BJ (cell line): ENCODE results near the gene TXNL4B. TPM values are rescaled to one million over a fixed set of nuclear protein-coding genes. Genes with fewer than 3 reads are reported as not detected.
"Not testable (repeated sequence)": the region's sequence is repeated elsewhere in the genome, so short reads cannot be mapped to it uniquely, and the experiment has no call there.

Source experiments
- CTCF ChIA-PET: fragments of 350-600 bp; formaldehyde crosslinking; extraction: SDS; loops from one replicate; lab custom pipeline; 2021; ENCODE audit warnings: antibody characterized with exemption, inconsistent platforms; lab: Yijun Ruan, JAX
- POLR2A ChIA-PET: fragments of 300-600 bp; sonication (Branson Sonifier 250); formaldehyde crosslinking; extraction: SDS; loops from one replicate; lab custom pipeline; 2021; ENCODE audit warnings: antibody characterized with exemption; lab: Charles Lee
- DNase-seq: peaks from one replicate; pipeline ENCODE4 v3.0.0-alpha.2; 2011; ENCODE audit warnings: low read depth
- H3K27me3 ChIP-seq: 2 replicates; pipeline ENCODE4 v1.6.0; 2011; ENCODE audit warnings: low read length; ENCODE audit not compliant: control insufficient read depth, insufficient read depth
- H3K36me3 ChIP-seq: 2 replicates; pipeline ENCODE4 v1.5.1; 2011; ENCODE audit warnings: low read length; ENCODE audit not compliant: control insufficient read depth, insufficient read depth
- H3K4me3 ChIP-seq: 2 replicates; pipeline ENCODE4 v1.5.1; 2011; ENCODE audit warnings: low read depth, mild to moderate bottlenecking, control low read depth, low read length
- polyA plus RNA-seq: library from polyadenylated mRNA; depleted of rRNA; stranded (reverse); fragments of >200 nt; gene quantifications from 2 replicates; pipeline ENCODE4 v1.2.3, GENCODE V29; 2011
- TF ChIP-seq, protein P1 (sequence below): IDR thresholded peaks from 2 replicates; pipeline ENCODE4 v1.5.1; 2011; ENCODE audit warnings: low read depth, mild to moderate bottlenecking, control low read depth, inconsistent platforms, low read length, moderate library complexity; ENCODE audit not compliant: insufficient read depth

TXNL4B gene
- polyA plus RNA-seq, 1 experiment = 8.3 TPM

DNA sequence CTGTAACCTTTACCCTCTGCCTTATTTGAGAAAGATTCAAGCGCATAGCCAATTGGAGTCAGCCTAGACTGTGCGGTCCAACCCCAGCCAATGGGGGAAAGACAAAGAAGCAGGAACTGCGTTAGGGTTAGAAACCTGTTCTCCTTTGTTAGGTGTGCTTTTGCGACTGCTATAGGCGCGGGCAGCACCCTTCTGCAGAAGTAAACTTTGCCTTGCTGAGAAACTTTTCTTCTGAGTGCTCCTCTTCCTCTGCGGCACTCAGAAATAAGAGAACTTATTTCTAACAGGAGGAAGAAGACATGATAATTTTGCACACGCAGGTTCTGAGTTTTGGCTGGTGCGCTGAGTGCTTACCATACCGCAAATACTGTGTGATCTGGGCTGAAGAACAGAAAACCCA lies 9.0 kb downstream of the TXNL4B start:
- H3K4me3 ChIP-seq = no peak overlapping the region
- CTCF ChIA-PET = interaction anchor here (0.6 to 1.0 kb wide), 2 partner anchors 18 to 1372 kb away, joined by 3 to 4 read pairs; no protein-coding TSS in a partner anchor

DNA sequence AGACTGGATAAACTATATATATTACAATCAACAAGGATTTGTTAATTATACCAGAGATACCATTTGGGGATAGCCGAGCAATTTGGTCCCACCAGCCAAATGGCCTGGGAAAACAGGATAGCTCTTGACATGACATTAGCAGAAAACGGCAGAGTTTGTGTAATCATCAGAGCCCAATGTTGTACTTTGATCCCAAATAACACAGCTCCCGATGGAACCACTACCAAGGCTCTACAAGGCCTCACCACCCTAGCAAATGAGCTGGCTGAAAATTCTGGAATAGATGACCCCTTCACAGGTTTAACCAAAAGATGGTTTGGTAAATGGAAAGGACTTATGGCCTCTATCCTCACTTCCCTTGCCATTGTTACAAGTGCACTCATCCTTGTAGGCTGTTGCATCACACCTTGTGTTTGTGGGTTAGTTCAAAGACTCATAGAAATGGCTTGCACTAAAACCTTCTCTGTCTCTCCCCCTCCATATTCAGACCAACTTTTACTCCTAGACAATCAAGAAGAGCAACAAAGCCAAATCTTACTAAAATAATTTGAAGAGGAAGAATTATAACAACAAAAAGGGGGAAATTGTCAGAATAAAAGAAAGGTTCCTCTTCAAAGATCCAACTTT lies 9.5 kb downstream of the TXNL4B start:
- Histone ChIP-seq H3K4me3 (no peak overlapping the region), H3K27me3 (no peaks in the 10 kb centered on the region), H3K36me3 (peaks cover 6% of the 10 kb centered on the region)
- ChIA-PET CTCF (no interaction called here), POLR2A (no interaction called here)
- TF ChIP-seq, protein P1, sequence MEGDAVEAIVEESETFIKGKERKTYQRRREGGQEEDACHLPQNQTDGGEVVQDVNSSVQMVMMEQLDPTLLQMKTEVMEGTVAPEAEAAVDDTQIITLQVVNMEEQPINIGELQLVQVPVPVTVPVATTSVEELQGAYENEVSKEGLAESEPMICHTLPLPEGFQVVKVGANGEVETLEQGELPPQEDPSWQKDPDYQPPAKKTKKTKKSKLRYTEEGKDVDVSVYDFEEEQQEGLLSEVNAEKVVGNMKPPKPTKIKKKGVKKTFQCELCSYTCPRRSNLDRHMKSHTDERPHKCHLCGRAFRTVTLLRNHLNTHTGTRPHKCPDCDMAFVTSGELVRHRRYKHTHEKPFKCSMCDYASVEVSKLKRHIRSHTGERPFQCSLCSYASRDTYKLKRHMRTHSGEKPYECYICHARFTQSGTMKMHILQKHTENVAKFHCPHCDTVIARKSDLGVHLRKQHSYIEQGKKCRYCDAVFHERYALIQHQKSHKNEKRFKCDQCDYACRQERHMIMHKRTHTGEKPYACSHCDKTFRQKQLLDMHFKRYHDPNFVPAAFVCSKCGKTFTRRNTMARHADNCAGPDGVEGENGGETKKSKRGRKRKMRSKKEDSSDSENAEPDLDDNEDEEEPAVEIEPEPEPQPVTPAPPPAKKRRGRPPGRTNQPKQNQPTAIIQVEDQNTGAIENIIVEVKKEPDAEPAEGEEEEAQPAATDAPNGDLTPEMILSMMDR = no peak
- no peak for DNase-seq

More for the DNA sequence above, 9.0 kb downstream of the TXNL4B start:
- TF ChIP-seq, protein P1 = no peak
- Histone ChIP-seq H3K36me3 (peaks cover 6% of the 10 kb centered on the region), H3K27me3 (no peaks in the 10 kb centered on the region)
- no peak for DNase-seq
- POLR2A ChIA-PET = no interaction called here

DNA sequence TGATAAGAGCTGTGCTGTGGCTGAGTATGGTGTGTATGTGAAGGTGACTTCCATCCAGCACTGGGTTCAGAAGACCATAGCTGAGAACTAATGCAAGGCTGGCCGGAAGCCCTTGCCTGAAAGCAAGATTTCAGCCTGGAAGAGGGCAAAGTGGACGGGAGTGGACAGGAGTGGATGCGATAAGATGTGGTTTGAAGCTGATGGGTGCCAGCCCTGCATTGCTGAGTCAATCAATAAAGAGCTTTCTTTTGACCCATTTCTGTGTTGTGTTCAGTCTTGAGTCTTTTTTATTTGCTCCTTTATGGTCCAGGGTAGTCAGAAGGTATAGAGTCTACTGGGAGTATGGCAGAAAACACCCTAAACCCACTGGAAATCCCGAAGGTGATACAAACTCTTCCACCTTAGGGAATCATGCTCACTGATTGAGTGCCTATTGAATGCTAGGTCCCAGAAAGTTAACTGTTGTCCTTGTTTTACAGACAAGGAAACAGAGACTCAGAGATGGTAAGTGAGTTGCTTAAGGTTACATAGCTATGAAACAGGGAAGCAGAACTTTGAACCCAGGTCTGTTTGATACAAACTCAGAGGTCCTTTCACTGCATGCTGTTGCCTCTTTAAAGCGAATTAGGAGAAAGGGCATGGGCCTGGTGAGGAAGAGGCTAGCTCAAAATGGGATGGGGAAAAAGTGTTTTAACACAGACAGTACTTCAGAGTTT lies 16.3 kb downstream of the TXNL4B start:
- POLR2A ChIA-PET, H3K36me3 ChIP-seq, DNase-seq, H3K4me3 ChIP-seq, H3K27me3 ChIP-seq: not testable (repeated sequence)
- CTCF ChIA-PET = interaction anchor here (1.5 kb wide), 1 partner anchor 10 kb away, joined by 5 read pairs; no protein-coding TSS in a partner anchor

DNA sequence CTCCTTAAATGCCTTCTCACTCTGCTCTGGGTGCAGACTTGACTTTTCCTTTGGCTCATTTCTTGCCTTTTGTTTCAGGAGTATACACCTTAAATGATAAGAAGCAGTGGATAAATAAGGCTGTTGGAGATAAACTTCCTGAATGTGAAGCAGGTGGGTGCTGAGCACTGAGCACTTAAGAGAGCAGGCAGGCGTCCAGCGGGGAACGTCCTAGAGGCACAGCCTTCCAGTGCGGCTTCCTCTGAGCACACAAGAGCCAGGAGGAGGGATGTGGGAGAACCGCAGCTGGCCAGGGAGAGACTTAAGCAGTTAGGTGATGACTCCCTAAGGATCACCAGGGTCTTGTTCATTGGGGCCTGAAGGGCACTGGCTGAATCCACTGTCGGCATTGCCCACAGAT lies 18.4 kb downstream of the TXNL4B start:
- H3K4me3 ChIP-seq, DNase-seq, POLR2A ChIA-PET, H3K36me3 ChIP-seq, H3K27me3 ChIP-seq, CTCF ChIA-PET: not testable (repeated sequence)

DNA sequence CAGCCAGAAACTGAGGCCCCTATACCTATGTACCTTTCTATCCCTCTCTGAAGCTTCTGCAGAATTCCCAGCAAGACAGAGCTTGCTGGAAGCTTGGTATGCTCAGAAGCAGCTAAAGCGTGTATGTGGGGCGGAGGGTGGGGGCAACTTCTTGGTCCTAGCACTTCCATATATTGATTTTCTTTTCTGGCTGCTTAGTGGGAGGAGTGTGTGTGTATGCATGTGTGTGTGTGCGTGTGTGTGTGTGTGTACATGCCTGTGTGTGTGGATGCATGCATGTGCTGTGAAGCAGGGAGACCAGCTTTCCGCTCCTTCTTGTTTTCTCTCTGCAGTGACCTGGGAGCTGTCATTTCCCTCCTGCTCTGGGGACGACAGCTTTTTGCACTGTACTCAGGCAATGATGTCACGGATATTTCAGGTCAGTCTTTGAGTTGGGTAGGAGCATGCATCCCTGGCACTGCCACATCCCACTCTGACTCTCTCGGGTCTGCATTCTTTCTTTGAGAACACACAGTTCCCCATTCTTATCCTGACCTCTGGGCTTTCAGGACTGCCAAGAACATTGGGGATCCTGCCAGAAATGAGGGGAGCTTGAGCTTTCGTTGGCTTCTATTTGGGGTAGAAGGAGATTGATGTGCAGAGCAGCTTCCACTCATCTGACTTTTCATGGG lies 19.7 kb downstream of the TXNL4B start:
- TF ChIP-seq, protein P1 = no peak
- Histone ChIP-seq H3K27me3 (no peaks in the 10 kb centered on the region), H3K36me3 (no peaks in the 10 kb centered on the region), H3K4me3 (no peak overlapping the region)
- ChIA-PET POLR2A (no interaction called here), CTCF (interaction anchor here (0.8 kb wide), 1 partner anchor 1961 kb away, joined by 3 read pairs; no protein-coding TSS in a partner anchor)
- DNase-seq = no peak
